HFF-Myc (cell line): ENCODE results near the gene ARL15.
A peak's percentile ranks its signal among the peaks of the same experiment; 100 is the strongest.

ENCODE experiments used
- DNase-seq: peaks from one replicate; pipeline ENCODE4 v3.0.0-alpha.2; 2011; ENCODE audit warnings: low read depth; ENCODE audit errors: extremely low read depth
- H3K4me3 ChIP-seq: replicated peaks from 2 replicates; pipeline ENCODE4 v1.5.1; 2011; ENCODE audit warnings: low read depth, mild to moderate bottlenecking, control low read depth, low read length
- CTCF ChIP-seq: IDR thresholded peaks from 2 replicates; pipeline ENCODE4 v1.5.1; 2012; ENCODE audit warnings: mild to moderate bottlenecking, low read depth, low read length, control low read depth; ENCODE audit errors: missing control alignments

The ARL15 gene

GRCh38 chr5:53878015-53878414, 432.4 kb downstream of the ARL15 start:
- no peak for DNase-seq
- no peak for TF ChIP-seq CTCF
- H3K4me3 ChIP-seq: no peak overlapping the region

GRCh38 chr5:53877243-53877642, 433.1 kb downstream of the ARL15 start:
- peak; percentile 22 for DNase-seq
- H3K4me3 ChIP-seq: no peak overlapping the region
- no peak for TF ChIP-seq CTCF

- no peak for DNase-seq
- peak; percentile 19 for TF ChIP-seq CTCF
- no peak overlapping the region for H3K4me3 ChIP-seq
Observed at GRCh38 chr5:53874409-53874808, 436.0 kb downstream of the ARL15 start.

GRCh38 chr5:53873235-53873634, 437.1 kb downstream of the ARL15 start:
- no peak overlapping the region for H3K4me3 ChIP-seq
- no peak for DNase-seq
- TF ChIP-seq CTCF: no peak

- no peak for DNase-seq
- H3K4me3 ChIP-seq: no peak overlapping the region
- TF ChIP-seq CTCF: no peak
Observed at GRCh38 chr5:53871775-53872174, 438.6 kb downstream of the ARL15 start.

GRCh38 chr5:53871050-53871449, 439.3 kb downstream of the ARL15 start:
- no peak overlapping the region for H3K4me3 ChIP-seq
- no peak for DNase-seq
- peak; percentile 4 for TF ChIP-seq CTCF

GRCh38 chr5:53858700-53859456, 451.5 kb downstream of the ARL15 start:
- TF ChIP-seq CTCF: no peak
- H3K4me3 ChIP-seq: no peak overlapping the region
- DNase-seq: no peak
